Caco-2 (cell line): ENCODE data around the gene RBM33. TPM values are rescaled to one million over a fixed set of nuclear protein-coding genes. Genes with fewer than 3 reads are reported as not detected.

Experiments
- BruUV-seq: library from RNA; stranded (reverse); fragments of 400-500 nt; replicated peaks from 2 replicates; lab custom pipeline; 2021; lab: Mats Ljungman, UMichigan
- CTCF ChIA-PET: fragments of 300-600 bp; sonication (Branson Sonifier 250); formaldehyde crosslinking; loops from one replicate; lab custom pipeline; 2022; ENCODE audit warnings: antibody characterized with exemption; lab: Charles Lee
- POLR2A ChIA-PET: fragments of 300-600 bp; sonication (Branson Sonifier 250); formaldehyde crosslinking; loops from one replicate; lab custom pipeline; 2022; ENCODE audit warnings: antibody characterized with exemption; lab: Charles Lee
- DNase-seq, 2 experiments: peaks; one replicate each; pipeline versions ENCODE4 v3.0.0 to v3.0.0-alpha.2; 2020 to 2022
- H3K27me3 ChIP-seq: replicated peaks from 2 replicates; pipeline ENCODE4 v1.6.0; 2011; ENCODE audit warnings: low read length; ENCODE audit not compliant: control insufficient read depth, insufficient read depth
- H3K36me3 ChIP-seq: 2 replicates; pipeline ENCODE4 v1.5.1; 2011; ENCODE audit warnings: low read length; ENCODE audit not compliant: control insufficient read depth, insufficient read depth
- H3K4me1 ChIP-seq: fragments of 250-450 bp; sonication (Bioruptor Pico); 2 replicates; pipeline ENCODE4 v1.5.1; 2020; ENCODE audit warnings: mild to moderate bottlenecking
- H3K4me3 ChIP-seq: 2 replicates; pipeline ENCODE4 v1.5.1; 2011; ENCODE audit warnings: low read depth, mild to moderate bottlenecking, control low read depth, low read length
- H3K9me3 ChIP-seq: fragments of 250-450 bp; sonication (Bioruptor Pico); 2 replicates; pipeline ENCODE4 v1.5.1; 2020; ENCODE audit warnings: mild to moderate bottlenecking, moderate library complexity
- H3K27ac Mint-ChIP-seq: one replicate; pipeline ENCODE4 v1.8.0; 2022; ENCODE audit warnings: mixed read lengths; ENCODE audit not compliant: unreplicated experiment
- H3K27me3 Mint-ChIP-seq: one replicate; pipeline ENCODE4 v1.8.0; 2022; ENCODE audit warnings: mixed read lengths; ENCODE audit not compliant: insufficient read depth, unreplicated experiment
- H3K36me3 Mint-ChIP-seq: one replicate; pipeline ENCODE4 v1.8.0; 2022; ENCODE audit warnings: mild to moderate bottlenecking, mixed read lengths; ENCODE audit not compliant: insufficient read depth, unreplicated experiment
- H3K4me1 Mint-ChIP-seq: one replicate; pipeline ENCODE4 v1.8.0; 2022; ENCODE audit warnings: low read depth, mixed read lengths; ENCODE audit not compliant: unreplicated experiment
- H3K4me3 Mint-ChIP-seq: one replicate; pipeline ENCODE4 v1.8.0; 2022; ENCODE audit warnings: mild to moderate bottlenecking, moderate library complexity, mixed read lengths; ENCODE audit not compliant: unreplicated experiment
- H3K9me3 Mint-ChIP-seq: one replicate; pipeline ENCODE4 v1.8.0; 2022; ENCODE audit warnings: mixed read lengths; ENCODE audit not compliant: unreplicated experiment
- CTCF ChIP-seq, 2 experiments: fragments of 200-600 bp in 1 of 2; IDR thresholded peaks; 1 replicate in 1 of 2; 2 replicates in 1 of 2; pipeline versions ENCODE4 v1.5.1 to v1.8.0; 2011 to 2022; ENCODE audit warnings: antibody characterized with exemption in 1 of 2, control low read depth in 1 of 2, inconsistent platforms in 1 of 2, low read depth in 1 of 2, low read length in 1 of 2, mild to moderate bottlenecking in 1 of 2, moderate library complexity in 1 of 2; ENCODE audit not compliant: insufficient read depth in 1 of 2, severe bottlenecking in 1 of 2, unreplicated experiment in 1 of 2
- intact Hi-C: fragments of 100-400 bp; cut with micrococcal nuclease; formaldehyde crosslinking; loops from one replicate; pipeline ENCODE4 v1.10.0; 2022; ENCODE audit not compliant: unreplicated experiment
- total RNA-seq: library from RNA; stranded (reverse); gene quantifications from 2 replicates; pipeline ENCODE4 v1.2.3, GENCODE V29; 2022

RBM33 gene
- total RNA-seq, 1 experiment from 2014 or later: 82.8 TPM

DNA sequence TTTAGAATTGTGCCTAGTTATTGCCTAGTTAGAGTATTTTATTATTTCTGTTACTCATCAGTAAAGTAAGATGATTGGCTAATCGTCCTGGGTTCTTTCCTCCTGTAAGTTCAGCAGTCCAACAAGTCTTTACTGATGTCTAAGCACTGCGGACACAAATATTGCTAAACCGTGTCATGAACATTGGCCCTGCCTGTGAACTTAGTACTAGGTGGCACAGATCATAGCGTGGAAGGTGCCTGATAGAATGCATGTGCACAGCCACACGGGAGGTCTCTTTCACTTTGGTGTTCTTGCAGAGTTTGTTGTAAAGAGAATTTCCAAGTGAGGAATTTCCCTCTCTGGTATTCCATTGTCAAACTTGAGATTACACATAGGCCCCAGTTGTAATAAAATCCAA lies 38.0 kb downstream of the RBM33 start:
- H3K27me3 Mint-ChIP-seq: no peaks in the 10 kb centered on the region
- Histone ChIP-seq H3K27me3 (no peaks in the 10 kb centered on the region), H3K9me3 (no peaks in the 10 kb centered on the region), H3K4me3 (no peak overlapping the region), H3K4me1 (no peaks in the 10 kb centered on the region), H3K36me3 (0 out of 2 replicates have a peak, but pooled peaks cover 2% of the 10 kb centered on the region)
- no peak for TF ChIP-seq CTCF (IDR thresholded peaks at IDR 0.05; ENCODE audit: insufficient read depth in 1 of 2, low read depth in 1 of 2, low read length in 1 of 2, severe bottlenecking in 1 of 2, unreplicated experiment in 1 of 2)
- peak; percentile 13 to 44 for DNase-seq
- no TSS peak for BruUV-seq
- peaks cover 66% of the 10 kb centered on the region for H3K36me3 Mint-ChIP-seq
- CTCF ChIA-PET: no interaction called here
- H3K4me3 Mint-ChIP-seq: no peak overlapping the region
- H3K4me1 Mint-ChIP-seq: no peaks in the 10 kb centered on the region
- no peak overlapping the region for H3K27ac Mint-ChIP-seq
- H3K9me3 Mint-ChIP-seq: peaks cover 9% of the 10 kb centered on the region
- POLR2A ChIA-PET: no interaction called here
- intact Hi-C loops: no loop called here

DNA sequence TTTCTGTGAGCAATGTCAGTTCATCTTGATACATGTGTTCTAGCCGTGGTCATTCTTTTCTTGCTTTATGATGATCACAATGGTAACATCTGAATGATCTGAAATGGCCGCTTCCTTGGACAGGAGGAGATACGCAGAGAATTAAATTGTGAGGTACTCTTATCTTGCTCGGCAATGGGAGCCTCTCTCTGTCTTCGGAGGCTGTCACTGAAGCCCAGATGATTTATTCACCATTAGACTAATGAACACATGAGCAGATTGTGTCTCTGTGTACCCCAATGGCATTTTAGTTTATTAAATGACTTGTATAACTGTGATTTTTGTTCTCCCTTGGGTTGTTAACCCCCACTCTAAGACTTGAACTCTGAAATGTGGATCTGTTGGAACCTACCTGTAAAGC lies 38.6 kb downstream of the RBM33 start:
- H3K27me3 Mint-ChIP-seq: no peaks in the 10 kb centered on the region
- Histone ChIP-seq H3K9me3 (no peaks in the 10 kb centered on the region), H3K4me3 (no peak overlapping the region), H3K36me3 (0 out of 2 replicates have a peak, but pooled peaks cover 2% of the 10 kb centered on the region), H3K27me3 (no peaks in the 10 kb centered on the region), H3K4me1 (no peaks in the 10 kb centered on the region)
- intact Hi-C loops: no loop called here
- no peak overlapping the region for H3K4me3 Mint-ChIP-seq
- peaks cover 9% of the 10 kb centered on the region for H3K9me3 Mint-ChIP-seq
- no peak overlapping the region for H3K27ac Mint-ChIP-seq
- ChIA-PET POLR2A (no interaction called here), CTCF (no interaction called here)
- H3K36me3 Mint-ChIP-seq: peaks cover 66% of the 10 kb centered on the region
- TF ChIP-seq CTCF (IDR thresholded peaks at IDR 0.05; ENCODE audit: insufficient read depth in 1 of 2, low read depth in 1 of 2, low read length in 1 of 2, severe bottlenecking in 1 of 2, unreplicated experiment in 1 of 2): no peak
- BruUV-seq: no TSS peak
- no peaks in the 10 kb centered on the region for H3K4me1 Mint-ChIP-seq
- DNase-seq: no peak

DNA sequence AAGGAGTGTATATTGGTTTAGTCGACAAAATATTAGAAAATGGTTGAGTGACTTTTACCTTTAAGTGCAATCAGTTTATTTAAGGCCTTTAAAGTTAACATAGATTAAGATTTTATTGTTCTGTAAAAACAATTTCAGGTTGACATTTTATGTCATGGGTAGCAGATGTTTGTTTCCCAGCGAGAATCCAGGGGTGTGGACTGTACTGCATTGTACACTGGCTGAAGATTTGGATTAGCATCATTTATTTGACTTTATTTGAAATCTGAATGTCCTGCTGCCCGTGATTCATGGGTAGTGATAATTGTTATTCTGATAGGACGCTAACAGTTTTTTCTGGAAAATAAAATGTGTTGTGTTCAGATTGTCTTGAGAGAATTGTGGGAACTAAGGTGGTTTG lies 39.3 kb downstream of the RBM33 start:
- Mint-ChIP-seq H3K4me1 (no peaks in the 10 kb centered on the region), H3K9me3 (peaks cover 9% of the 10 kb centered on the region), H3K4me3 (no peak overlapping the region), H3K27me3 (no peaks in the 10 kb centered on the region), H3K36me3 (peaks cover 66% of the 10 kb centered on the region), H3K27ac (no peak overlapping the region)
- Histone ChIP-seq H3K27me3 (no peaks in the 10 kb centered on the region), H3K36me3 (0 out of 2 replicates have a peak, but pooled peaks cover 2% of the 10 kb centered on the region), H3K9me3 (no peaks in the 10 kb centered on the region), H3K4me3 (no peak overlapping the region), H3K4me1 (no peaks in the 10 kb centered on the region)
- POLR2A ChIA-PET: no interaction called here
- no peak for DNase-seq
- no TSS peak for BruUV-seq
- CTCF ChIA-PET: no interaction called here
- intact Hi-C loops: no loop called here
- no peak for TF ChIP-seq CTCF (IDR thresholded peaks at IDR 0.05; ENCODE audit: insufficient read depth in 1 of 2, low read depth in 1 of 2, low read length in 1 of 2, severe bottlenecking in 1 of 2, unreplicated experiment in 1 of 2)
